ENCODE data around the gene RAX2. TPM values are rescaled to one million over a fixed set of nuclear protein-coding genes. Genes with fewer than 3 reads are reported as not detected.

Gene RAX2
- total and polyA plus RNA-seq, 10 of the 15 experiments (the other 5 are each of a cell fraction or from before 2014, with no cell fraction given): not detected

- ChIA-PET CTCF (interaction anchor here (0.8 kb wide), 1 partner anchor 8 kb away, joined by 3 read pairs; the partner anchor contains the start of gene APBA3), SMC1A (ENCODE audit: uncharacterized antibody, unreplicated experiment) (no interaction called here), RAD21 (ENCODE audit: unreplicated experiment) (no interaction called here), POLR2A (no interaction called here)
- Histone ChIP-seq H3K4me2 (ENCODE audit: control insufficient read depth, insufficient read depth) (no peak overlapping the region), H2AFZ (ENCODE audit: control insufficient read depth, low read depth, low read length) (no peak overlapping the region), H3K36me3 (ENCODE audit: control insufficient read depth in 2 of 2, insufficient read depth in 2 of 2, low read length in 1 of 2) (peaks cover 0 to 5% of the 10 kb centered on the region in 2 experiments; a peak in 1 of 4 replicates), H3K9ac (ENCODE audit: control insufficient read depth, insufficient read depth, low read length) (no peak overlapping the region), H3K79me2 (ENCODE audit: control insufficient read depth, insufficient read depth, low read length) (no peaks in the 10 kb centered on the region), H4K20me1 (ENCODE audit: control insufficient read depth, insufficient read depth) (no peaks in the 10 kb centered on the region), H3K9me3 (replicated peaks; ENCODE audit: control insufficient read depth, insufficient read depth, low read length) (no peaks in the 10 kb centered on the region), H3K27ac (ENCODE audit: control insufficient read depth, insufficient read depth) (no peak overlapping the region), H3K4me1 (ENCODE audit: control insufficient read depth, insufficient read depth, low read length) (no peaks in the 10 kb centered on the region), H3K27me3 (replicated peaks in 1 of 2; ENCODE audit: control insufficient read depth in 2 of 2, insufficient read depth in 2 of 2, low read length in 1 of 2) (no peaks in the 10 kb centered on the region), H3K4me3 (no peak overlapping the region)
- 90% methylated on average over 41 of the region's 51 CpGs for WGBS (ENCODE audit: insufficient coverage, insufficient replicate concordance, low lambda C conversion rate, missing lambda C conversion rate)
- no TSS peak for BruUV-seq (replicated peaks)
- DNase-seq (ENCODE audit: low read depth, low spot score) (no peak), ATAC-seq (no peak), FAIRE-seq (no peak)
- intact Hi-C loops (cut with micrococcal nuclease; ENCODE audit: unreplicated experiment) (no loop called here), in situ Hi-C loops (cut with MboI) (no loop called here)
- TF ChIP-seq ATF7 (IDR thresholded peaks at IDR 0.05; ENCODE audit: low read depth) (no peak), JUND (IDR thresholded peaks at IDR 0.05; ENCODE audit: low read depth, low read length) (no peak), ZNF384 (IDR thresholded peaks at IDR 0.05; ENCODE audit: borderline replicate concordance, low read depth, low read length) (no peak), ATF3 (IDR thresholded peaks at IDR 0.05; ENCODE audit: borderline replicate concordance, extremely low read depth, low read depth, low read length) (no peak), FOXK2 (IDR thresholded peaks at IDR 0.05) (no peak), ZBTB11 (CRISPR knock-in tag; IDR thresholded peaks at IDR 0.05) (no peak), MLLT1 (IDR thresholded peaks at IDR 0.05) (no peak), SMAD5 (IDR thresholded peaks at IDR 0.05; ENCODE audit: low read depth) (no peak), MYC (IDR thresholded peaks at IDR 0.05; ENCODE audit: insufficient read depth, insufficient read length, insufficient replicate concordance, low read length, severe bottlenecking) (no peak), GABPA (IDR thresholded peaks at IDR 0.05; ENCODE audit: low read depth) (no peak), NFXL1 (IDR thresholded peaks at IDR 0.05; ENCODE audit: borderline replicate concordance) (no peak), NRF1 (conservative IDR thresholded peaks at IDR 0.05; ENCODE audit: low read depth, low read length) (no peak), NFYA (IDR thresholded peaks at IDR 0.05; ENCODE audit: borderline replicate concordance, low read depth, low read length) (no peak), SREBF2 (IDR thresholded peaks at IDR 0.05; ENCODE audit: low read length) (no peak), IKZF2 (IDR thresholded peaks at IDR 0.05) (no peak), DPF2 (IDR thresholded peaks at IDR 0.05) (no peak), EZH2 (IDR thresholded peaks at IDR 0.05; ENCODE audit: borderline replicate concordance, control insufficient read depth, low read depth, low read length) (no peak)
Measured at GRCh38 chr19:3753631-3754410, 18.2 kb downstream of the RAX2 start.
